ENCODE data around the gene CD80.
"Not testable (repeated sequence)": the region's sequence is repeated elsewhere in the genome, so short reads cannot be mapped to it uniquely, and the experiment has no call there.

CD80 gene

GRCh38 chr3:119582178-119582577 lies 22.8 kb upstream of the CD80 start:
- no peak for DNase-seq (ENCODE audit: low read depth, low spot score)

GRCh38 chr3:119580067-119580760 lies 20.8 kb upstream of the CD80 start:
- no peak for DNase-seq (ENCODE audit: low read depth, low spot score)

- DNase-seq (ENCODE audit: low read depth, low spot score) = no peak
Observed at GRCh38 chr3:119579366-119580066, 20.1 kb upstream of the CD80 start, which contains the start of gene ADPRH. Gene ADPRH (plus strand): TSS chr3:119579492. CDS start chr3:119582170, 2,678 bp downstream.

GRCh38 chr3:119575507-119575906 lies 16.1 kb upstream of the CD80 start:
- DNase-seq (ENCODE audit: low read depth, low spot score) = no peak

GRCh38 chr3:119571688-119572087 lies 12.3 kb upstream of the CD80 start:
- DNase-seq (ENCODE audit: low read depth, low spot score) = no peak

- DNase-seq (ENCODE audit: low read depth, low spot score) = no peak
Observed at GRCh38 chr3:119571230-119571629, 11.8 kb upstream of the CD80 start.

- no peak for DNase-seq (ENCODE audit: low read depth, low spot score)
Observed at GRCh38 chr3:119570229-119570628, 10.8 kb upstream of the CD80 start.

- DNase-seq (ENCODE audit: low read depth, low spot score) = no peak
Observed at GRCh38 chr3:119569156-119569555, 9.7 kb upstream of the CD80 start.

- DNase-seq (ENCODE audit: low read depth, low spot score) = not testable (repeated sequence)
Observed at GRCh38 chr3:119563334-119563733, 3.9 kb upstream of the CD80 start.

GRCh38 chr3:119562307-119562961 lies 3.0 kb upstream of the CD80 start:
- DNase-seq (ENCODE audit: low read depth, low spot score) = no peak

- no peak for DNase-seq (ENCODE audit: low read depth, low spot score)
Observed at GRCh38 chr3:119560160-119560559, 746 bp upstream of the CD80 start.

GRCh38 chr3:119558626-119559317 lies 642 bp downstream of the CD80 start:
- DNase-seq (ENCODE audit: low read depth, low spot score) = no peak

- no peak for DNase-seq (ENCODE audit: low read depth, low spot score)
Observed at GRCh38 chr3:119557877-119558269, 1.5 kb downstream of the CD80 start.

- no peak for DNase-seq (ENCODE audit: low read depth, low spot score)
Observed at GRCh38 chr3:119557192-119557876, 2.1 kb downstream of the CD80 start.

GRCh38 chr3:119555929-119556328 lies 3.5 kb downstream of the CD80 start:
- DNase-seq (ENCODE audit: low read depth, low spot score) = no peak

GRCh38 chr3:119555309-119555735 lies 4.1 kb downstream of the CD80 start:
- DNase-seq (ENCODE audit: low read depth, low spot score) = no peak

- DNase-seq (ENCODE audit: low read depth, low spot score) = no peak
Observed at GRCh38 chr3:119553823-119554415, 5.5 kb downstream of the CD80 start.

- DNase-seq (ENCODE audit: low read depth, low spot score) = not testable (repeated sequence)
Observed at GRCh38 chr3:119552928-119553327, 6.5 kb downstream of the CD80 start.

- no peak for DNase-seq (ENCODE audit: low read depth, low spot score)
Observed at GRCh38 chr3:119551598-119551997, 7.8 kb downstream of the CD80 start.

GRCh38 chr3:119550192-119550910 lies 9.1 kb downstream of the CD80 start:
- no peak for DNase-seq (ENCODE audit: low read depth, low spot score)
